ENCODE measurements around the gene ASB6. TPM values are rescaled to one million over a fixed set of nuclear protein-coding genes. Genes with fewer than 3 reads are reported as not detected.
"Not testable (repeated sequence)": the region's sequence is repeated elsewhere in the genome, so short reads cannot be mapped to it uniquely, and the experiment has no call there.

Gene ASB6
- total RNA-seq, 4 donors from 2014 or later = 21.7 to 29.2 (median 24.0) TPM

DNA sequence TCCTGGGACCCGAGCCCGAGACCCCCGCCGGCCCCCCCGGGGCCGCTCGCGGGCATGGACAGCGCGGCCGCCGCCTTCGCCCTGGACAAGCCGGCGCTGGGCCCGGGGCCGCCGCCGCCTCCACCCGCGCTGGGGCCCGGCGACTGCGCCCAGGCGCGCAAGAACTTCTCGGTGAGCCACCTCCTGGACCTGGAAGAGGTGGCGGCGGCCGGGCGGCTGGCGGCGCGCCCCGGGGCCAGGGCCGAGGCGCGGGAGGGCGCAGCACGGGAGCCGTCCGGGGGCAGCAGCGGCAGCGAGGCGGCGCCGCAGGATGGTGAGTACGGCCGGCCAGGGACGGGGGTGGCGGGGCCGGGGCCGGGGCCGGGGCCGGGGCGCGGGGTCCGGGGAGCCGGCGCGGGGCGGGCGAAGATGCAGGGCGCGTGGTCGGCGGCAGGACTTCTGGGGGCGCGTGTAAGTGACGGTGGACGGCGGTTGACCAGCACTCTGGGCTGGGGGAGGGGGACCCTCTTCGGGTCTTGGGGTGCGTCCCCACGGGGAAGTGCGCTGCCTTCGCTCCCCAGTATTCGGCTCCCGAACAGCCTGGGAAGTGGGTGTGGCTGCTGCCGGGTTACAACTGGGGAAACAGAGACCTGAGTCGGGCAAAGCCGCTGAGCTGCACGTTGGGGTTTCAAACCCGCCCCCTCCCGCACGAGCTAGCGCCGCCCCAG is 24.0 kb upstream of the ASB6 start:
- intact Hi-C loops (cut with DNase I) = no loop called here
- H3K27me3 ChIP-seq = peaks cover 5% of the 10 kb centered on the region
- peak overlapping the region in 1 of 3 donors; percentile 14 for H3K27ac ChIP-seq
- H3K4me1 ChIP-seq = peaks cover 0 to 6% of the 10 kb centered on the region in 2 donors
- DNase-seq = no peak
- WGBS, 2 donors = 40% methylated on average over 2 of the region's 88 CpGs; no CpG with 5 or more reads in 1 of the 2 donors
- no peaks in the 10 kb centered on the region for H3K36me3 ChIP-seq
- TF ChIP-seq POLR2A (IDR thresholded peaks at IDR 0.05) (no peak), CTCF (IDR thresholded peaks at IDR 0.05) (no peak)
- H3K4me3 ChIP-seq (replicated peaks in 1 of 3) = peak overlapping the region in 1 of 3 donors; percentile 24
- H3K9me3 ChIP-seq = no peaks in the 10 kb centered on the region

DNA sequence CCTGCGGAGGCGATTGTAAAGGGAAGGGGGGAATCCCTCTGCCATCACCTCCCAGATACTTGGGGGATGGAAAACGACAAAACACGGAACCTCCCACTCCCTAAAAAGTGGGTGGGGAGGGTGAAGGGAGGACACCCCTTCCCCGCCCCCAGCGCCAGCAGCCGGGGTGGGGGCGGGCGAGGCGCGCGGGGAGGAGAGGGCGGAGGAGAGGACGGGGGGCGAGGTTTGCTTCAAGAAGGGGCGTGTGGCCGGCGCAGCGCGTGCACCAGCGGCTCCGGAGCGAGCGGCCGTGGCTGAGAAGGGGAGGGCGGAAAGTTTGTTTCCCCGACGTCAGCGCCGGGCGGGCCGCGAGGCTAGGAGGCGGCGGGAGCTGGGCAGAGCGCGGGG is 23.4 kb upstream of the ASB6 start, which contains the start of gene PRRX2:
Gene PRRX2 (plus strand): TSS at position 259 of the 387 bp plus-strand sequence. CDS start 221 bp downstream, outside the sequence.
- H3K9me3 ChIP-seq = no peaks in the 10 kb centered on the region
- WGBS, 2 donors = 2 to 4% methylated on average over 28 to 33 of the region's 37 CpGs
- H3K36me3 ChIP-seq = no peaks in the 10 kb centered on the region
- peak; percentile 12 to 14 for DNase-seq
- intact Hi-C loops (cut with DNase I) = no loop called here
- H3K4me3 ChIP-seq (replicated peaks in 1 of 3) = peak within 1 kb of the TSS in 1 of 3 donors; percentile 24
- peaks cover 0 to 6% of the 10 kb centered on the region in 2 donors for H3K4me1 ChIP-seq
- TF ChIP-seq CTCF (IDR thresholded peaks at IDR 0.05) (no peak), POLR2A (IDR thresholded peaks at IDR 0.05) (no peak)
- H3K27ac ChIP-seq = peak within 1 kb of the TSS in 2 of 3 donors; percentile 14 to 24
- peaks cover 5% of the 10 kb centered on the region for H3K27me3 ChIP-seq

- DNase-seq = no peak
- WGBS, 2 donors = 12% methylated on average over 22 to 31 of the region's 36 CpGs
- intact Hi-C loops (cut with DNase I) = no loop called here
- Histone ChIP-seq H3K4me3 (replicated peaks in 1 of 3) (peak overlapping the region in 1 of 3 donors; percentile 24), H3K4me1 (peaks cover 0 to 6% of the 10 kb centered on the region in 2 donors), H3K36me3 (no peaks in the 10 kb centered on the region), H3K27ac (peak overlapping the region in 2 of 3 donors; percentile 12 to 24), H3K27me3 (peaks cover 5% of the 10 kb centered on the region), H3K9me3 (no peaks in the 10 kb centered on the region)
- TF ChIP-seq CTCF (IDR thresholded peaks at IDR 0.05) (no peak), POLR2A (IDR thresholded peaks at IDR 0.05) (no peak)
These were observed 22.9 kb upstream of the ASB6 start for GRCh38 chr9:129664746-129665388.

DNA sequence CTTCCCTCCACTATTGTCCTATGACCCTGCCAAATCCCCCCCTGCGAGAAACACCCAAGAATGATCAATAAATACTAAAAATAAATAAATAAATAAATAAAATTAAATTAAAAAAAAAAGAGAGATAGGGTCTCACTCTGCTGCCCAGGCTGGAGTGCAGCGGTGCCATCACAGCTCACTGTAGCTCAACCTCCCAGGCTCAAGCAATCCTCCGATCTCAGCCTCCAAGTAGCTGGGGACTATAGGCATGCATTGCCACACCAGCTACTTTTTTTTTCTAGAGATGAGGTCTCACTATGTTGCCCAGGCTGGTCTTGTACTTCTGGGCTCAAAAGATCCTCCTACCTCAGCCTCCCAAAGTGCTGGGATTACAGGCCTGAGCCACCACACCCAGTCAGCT is 20.3 kb upstream of the ASB6 start:
- H3K27ac ChIP-seq; H3K27me3 ChIP-seq; H3K4me3 ChIP-seq (replicated peaks in 1 of 3); H3K4me1 ChIP-seq; H3K36me3 ChIP-seq; H3K9me3 ChIP-seq; DNase-seq; intact Hi-C loops (cut with DNase I): not testable (repeated sequence)
- WGBS, 2 donors = 79% methylated on average over 3 of the region's 3 CpGs

DNA sequence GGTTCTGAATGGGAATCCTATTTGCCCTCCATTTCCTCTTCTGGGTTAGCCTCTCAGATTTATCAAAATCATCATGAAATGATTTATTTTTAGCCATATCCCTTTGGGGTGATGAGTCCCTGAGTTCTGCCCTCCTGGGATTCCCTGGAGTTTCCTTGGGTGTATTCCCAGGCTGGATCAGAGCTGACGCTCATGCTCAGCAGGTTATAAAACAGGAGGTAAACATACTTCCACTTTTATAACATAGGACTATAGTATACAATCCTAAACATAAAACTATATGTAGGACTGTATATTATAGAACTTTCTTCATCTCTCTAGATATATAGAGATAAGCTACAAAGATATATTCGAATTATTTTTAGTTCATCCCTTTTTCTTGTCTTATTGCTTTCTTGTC is 19.1 kb upstream of the ASB6 start:
- DNase-seq = no peak
- no peaks in the 10 kb centered on the region for H3K36me3 ChIP-seq
- peaks cover 0 to 6% of the 10 kb centered on the region in 2 donors for H3K4me1 ChIP-seq
- TF ChIP-seq POLR2A (IDR thresholded peaks at IDR 0.05) = no peak
- H3K27me3 ChIP-seq = no peaks in the 10 kb centered on the region
- WGBS, 2 donors = 87 to 93% methylated on average over 2 of the region's 2 CpGs
- no peak overlapping the region for H3K27ac ChIP-seq
- no peaks in the 10 kb centered on the region for H3K9me3 ChIP-seq
- intact Hi-C loops (cut with DNase I) = no loop called here
- no peak overlapping the region for H3K4me3 ChIP-seq (replicated peaks in 1 of 3)

Data from thyroid gland (tissue), 4 donors.